ENCODE data around the gene FNDC1.
A peak's percentile ranks its signal among the peaks of the same experiment; 100 is the strongest.

FNDC1 gene

GRCh38 chr6:159308198-159308597 is 139.0 kb downstream of the FNDC1 start:
- DNase-seq (ENCODE audit: low spot score): no peak

GRCh38 chr6:159309723-159310122 is 140.5 kb downstream of the FNDC1 start:
- DNase-seq (ENCODE audit: low spot score): no peak

- DNase-seq (ENCODE audit: low spot score): peak; percentile 40
Observed at GRCh38 chr6:159311618-159312017, 142.4 kb downstream of the FNDC1 start.

- DNase-seq (ENCODE audit: low spot score): no peak
Observed at GRCh38 chr6:159312206-159312605, 143.0 kb downstream of the FNDC1 start.

- no peak for DNase-seq (ENCODE audit: low spot score)
Observed at GRCh38 chr6:159313018-159313417, 143.8 kb downstream of the FNDC1 start.

GRCh38 chr6:159315562-159315961 is 146.4 kb downstream of the FNDC1 start:
- DNase-seq (ENCODE audit: low spot score): no peak

- no peak for DNase-seq (ENCODE audit: low spot score)
Observed at GRCh38 chr6:159317430-159317829, 148.2 kb downstream of the FNDC1 start.

GRCh38 chr6:159321267-159321666 is 152.1 kb downstream of the FNDC1 start:
- DNase-seq (ENCODE audit: low spot score): no peak

All from NAMALWA (cell line).